HepG2 (cell line): ENCODE results near the gene HNRNPC. TPM values are rescaled to one million over a fixed set of nuclear protein-coding genes. Genes with fewer than 3 reads are reported as not detected.

Experiments used
- ATF2 ChIP-seq: sonication (generic); formaldehyde crosslinking; IDR thresholded peaks from 2 replicates; pipeline ENCODE4 v1.4.0; 2020; ENCODE audit warnings: missing genetic modification reagents
- EP300 ChIP-seq, 3 experiments: sonication (generic) in 1 of 3; formaldehyde crosslinking in 1 of 3; IDR thresholded peaks; 2 replicates each; pipeline versions ENCODE4 v1.5.1 to v1.6.1; 2011 to 2020; ENCODE audit warnings: low read depth in 2 of 3, low read length in 2 of 3, borderline replicate concordance in 1 of 3, improper control_type of control experiment in 1 of 3, mild to moderate bottlenecking in 1 of 3, missing genetic modification reagents in 1 of 3, moderate library complexity in 1 of 3
- HNF1A ChIP-seq, 2 experiments: sonication (generic) in 1 of 2; formaldehyde crosslinking in 1 of 2; IDR thresholded peaks; 2 replicates each; pipeline versions ENCODE4 v1.4.0 to v1.6.1; 2016 to 2020; ENCODE audit warnings: borderline replicate concordance in 1 of 2, low read depth in 1 of 2, mild to moderate bottlenecking in 1 of 2, missing genetic modification reagents in 1 of 2
- MED8 ChIP-seq: sonication (generic); formaldehyde crosslinking; IDR thresholded peaks from 2 replicates; pipeline ENCODE4 v1.8.1; 2023; ENCODE audit warnings: mild to moderate bottlenecking, missing genetic modification reagents; ENCODE audit not compliant: insufficient replicate concordance
- NR3C1 ChIP-seq: sonication (generic); formaldehyde crosslinking; IDR thresholded peaks from 2 replicates; pipeline ENCODE4 v1.4.0; 2020; ENCODE audit warnings: missing genetic modification reagents
- SALL1 ChIP-seq: sonication (generic); formaldehyde crosslinking; IDR thresholded peaks from 2 replicates; pipeline ENCODE4 v1.8.0; 2022; ENCODE audit warnings: mild to moderate bottlenecking, missing genetic modification reagents
- SOX6 ChIP-seq, 2 experiments: fragments of 450-650 bp in 1 of 2; sonication (generic) in 1 of 2; formaldehyde crosslinking in 1 of 2; IDR thresholded peaks; 2 replicates each; pipeline versions ENCODE4 v1.4.0 to v1.6.1; 2017 to 2020; ENCODE audit warnings: antibody characterized with exemption in 1 of 2, mild to moderate bottlenecking in 1 of 2, missing genetic modification reagents in 1 of 2
- TAF15 ChIP-seq: fragments of 200-400 bp; formaldehyde crosslinking; IDR thresholded peaks from one replicate; pipeline ENCODE4 v1.6.1; 2018; ENCODE audit warnings: mild to moderate bottlenecking, low read depth, low read length; ENCODE audit not compliant: poor library complexity, severe bottlenecking
- XBP1 ChIP-seq: sonication (generic); formaldehyde crosslinking; IDR thresholded peaks from 2 replicates; pipeline ENCODE4 v1.5.0; 2020; ENCODE audit warnings: missing genetic modification reagents
- XRCC5 ChIP-seq: fragments of 200-400 bp; formaldehyde crosslinking; optimal IDR thresholded peaks from 2 replicates; pipeline ENCODE3; 2017; ENCODE audit warnings: mild to moderate bottlenecking, low read length
- ZNF138 ChIP-seq: sonication (generic); formaldehyde crosslinking; IDR thresholded peaks from 2 replicates; pipeline ENCODE4 v1.5.0; 2020; ENCODE audit warnings: mild to moderate bottlenecking, low read depth, missing genetic modification reagents
- ZNF407 ChIP-seq: sonication (generic); formaldehyde crosslinking; IDR thresholded peaks from one replicate; pipeline ENCODE4 v1.5.1; 2020; ENCODE audit warnings: mild to moderate bottlenecking, missing genetic modification reagents; ENCODE audit errors: not compliant biosample characterization
- polyA plus RNA-seq, 8 experiments: library from polyadenylated mRNA; depleted of rRNA in 3 of 8; stranded (reverse) in 7 of 8; unstranded in 1 of 8; fragments of >200 nt; fragmentation: Illumina TruSeq in 4 of 8; extraction: Trizol in 4 of 8; gene quantifications; 2 replicates each; pipeline versions ENCODE4 v1.2.1 to v1.2.3, GENCODE V29; 2011 to 2016; ENCODE audit warnings: low read depth in 4 of 8, missing spikeins in 1 of 8, mixed read lengths in 1 of 8; ENCODE audit not compliant: insufficient read depth in 1 of 8
- total RNA-seq, 5 experiments: library from RNA; depleted of rRNA; stranded (reverse); fragments of >200 nt; fragmentation: Illumina TruSeq; extraction: Trizol; gene quantifications; 2 replicates each; pipeline ENCODE4 v1.2.3, GENCODE V29; 2016; ENCODE audit warnings: low read depth in 1 of 5

The HNRNPC gene
- total and polyA plus RNA-seq, 2 of the 13 experiments (the other 11 are each of a cell fraction or from before 2014, with no cell fraction given), result 628 to 1,099 TPM

GRCh38 chr14:21203470-21204166, 65.6 kb downstream of the HNRNPC start (continued):
- TF ChIP-seq SALL1 (CRISPR knock-in tag) (peak; percentile 35; the same call in 1 of the 2 replicates), ATF2 (CRISPR knock-in tag) (0 out of 2 replicates have a peak, but pooled peaks have one; percentile 21), SOX6 (IDR thresholded peaks at IDR 0.05) (no peak), SOX6 (CRISPR knock-in tag; IDR thresholded peaks at IDR 0.05) (peak; percentile 80), XRCC5 (peak; percentile 52), XBP1 (CRISPR knock-in tag) (0 out of 2 replicates have a peak, but pooled peaks have one; percentile 71), NR3C1 (CRISPR knock-in tag) (no peak), EP300 (IDR thresholded peaks at IDR 0.05; ENCODE audit: low read depth in 2 of 2, low read length in 2 of 2) (no peak; a peak in 1 of 4 replicates), EP300 (CRISPR knock-in tag; IDR thresholded peaks at IDR 0.05; ENCODE audit: borderline replicate concordance) (peak; percentile 21; the same call in 1 of the 2 replicates), MED8 (CRISPR knock-in tag) (no peak), TAF15 (no peak), HNF1A (IDR thresholded peaks at IDR 0.05; ENCODE audit: low read depth) (no peak), HNF1A (CRISPR knock-in tag; IDR thresholded peaks at IDR 0.05; ENCODE audit: borderline replicate concordance) (peak; percentile 43; the same call in 1 of the 2 replicates), ZNF138 (CRISPR knock-in tag) (0 out of 2 replicates have a peak, but pooled peaks have one; percentile 50), ZNF407 (CRISPR knock-in tag) (no peak)
